GM18870 (cell line): ENCODE results near the gene MICU1.
"Not testable (repeated sequence)": the region's sequence is repeated elsewhere in the genome, so short reads cannot be mapped to it uniquely, and the experiment has no call there.

Experiments
- ATAC-seq: cut with Tn5 transposase; IDR thresholded peaks from one replicate; pipeline ENCODE4 v1.9.1; 2021; ENCODE audit warnings: moderate library complexity; ENCODE audit not compliant: unreplicated experiment

The MICU1 gene

DNA sequence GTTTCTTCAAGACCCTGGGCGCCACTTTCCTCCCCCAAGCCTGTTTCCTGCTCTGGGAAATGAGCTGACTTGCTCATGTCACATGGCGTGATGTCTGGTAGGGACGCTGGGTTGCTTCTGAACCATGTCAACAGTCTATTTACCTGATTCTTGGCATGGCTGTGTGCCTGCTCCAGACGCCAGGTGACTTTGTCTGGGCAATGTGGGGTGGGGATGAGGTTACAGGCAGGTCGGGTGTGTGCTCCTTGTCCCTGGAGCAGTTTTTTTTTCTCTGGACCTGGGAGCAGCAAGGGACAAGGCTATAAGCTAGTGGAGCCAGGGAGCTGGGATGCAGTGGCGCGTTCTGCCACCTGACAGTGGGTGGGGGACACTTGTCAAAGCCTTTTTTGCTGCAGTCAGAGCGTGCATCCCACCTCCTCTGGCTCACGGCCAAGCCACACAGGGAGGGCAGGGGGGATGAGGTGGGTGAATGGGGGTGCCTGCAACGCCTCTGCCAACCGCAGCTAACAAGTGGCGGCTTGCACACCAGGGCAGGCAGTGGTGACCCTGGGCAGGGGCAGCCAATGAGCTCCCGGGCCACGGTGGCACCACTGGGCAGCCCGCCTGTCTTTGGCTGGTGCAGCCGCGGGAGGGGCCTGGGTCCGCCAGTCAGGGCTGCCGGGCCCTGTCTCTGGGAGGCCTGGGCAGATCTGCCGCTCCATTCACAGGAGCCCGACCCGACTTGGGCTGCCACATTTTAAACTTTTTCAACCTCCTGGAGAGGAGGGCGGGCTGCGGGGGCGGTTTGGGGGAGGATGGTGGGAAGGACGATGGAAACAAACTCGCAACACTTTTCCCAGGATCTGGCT lies 294.1 kb downstream of the MICU1 start:
- no peak for ATAC-seq

DNA sequence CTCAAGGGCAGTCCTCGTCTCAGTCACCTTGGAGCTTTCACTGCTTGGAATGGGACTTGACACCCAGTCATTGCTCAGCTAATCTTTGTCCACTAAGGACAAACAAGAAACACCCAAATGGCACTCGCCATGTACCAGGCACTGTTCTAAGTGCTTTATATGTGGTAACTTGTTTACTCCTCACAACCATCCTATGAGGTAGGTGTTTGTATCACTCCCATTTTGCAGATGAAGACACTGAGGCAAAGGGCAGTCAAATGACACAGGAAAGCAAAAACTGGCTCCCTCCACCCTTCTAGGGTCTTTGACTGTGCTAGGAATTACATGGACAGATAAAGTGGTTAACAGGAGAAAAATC lies 295.8 kb downstream of the MICU1 start:
- ATAC-seq = no peak

DNA sequence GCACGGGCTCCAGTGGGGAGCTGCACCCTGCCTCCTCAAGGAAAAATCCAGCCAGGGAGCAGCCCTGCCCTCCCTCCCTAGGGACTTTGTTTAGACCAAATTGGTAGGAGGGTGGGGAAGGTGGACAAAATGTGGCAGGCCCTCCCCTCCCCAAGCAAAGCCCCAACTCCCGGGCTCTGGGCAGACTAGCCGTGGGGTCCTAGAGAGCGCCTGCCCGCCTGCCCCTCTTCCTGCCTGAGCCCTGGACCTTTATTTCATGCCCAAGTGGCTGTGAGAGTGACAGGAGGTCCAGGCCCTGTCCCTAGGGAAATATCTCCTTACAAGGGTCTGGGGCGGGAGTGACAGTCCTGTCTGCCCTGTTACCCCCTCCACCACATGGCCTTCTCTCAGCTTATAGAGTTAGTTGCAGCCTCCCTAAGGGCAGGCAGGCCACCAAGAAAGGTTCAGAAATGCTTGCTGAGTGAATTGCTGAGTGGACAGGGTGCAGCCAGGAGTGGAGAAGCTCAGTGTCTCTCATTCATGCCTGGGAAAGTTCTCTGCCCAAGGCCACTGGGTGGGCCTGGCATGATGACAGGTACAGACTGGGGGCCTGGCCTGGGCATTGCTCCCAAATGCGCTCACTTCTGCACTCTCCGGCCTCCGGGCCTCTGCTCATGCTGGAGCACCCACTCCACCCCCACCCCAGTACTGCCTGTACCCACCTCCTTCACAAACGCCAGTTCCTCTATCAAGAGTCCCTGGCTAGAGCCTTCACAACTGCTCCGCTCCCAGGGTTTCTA lies 296.4 kb downstream of the MICU1 start:
- ATAC-seq = no peak

DNA sequence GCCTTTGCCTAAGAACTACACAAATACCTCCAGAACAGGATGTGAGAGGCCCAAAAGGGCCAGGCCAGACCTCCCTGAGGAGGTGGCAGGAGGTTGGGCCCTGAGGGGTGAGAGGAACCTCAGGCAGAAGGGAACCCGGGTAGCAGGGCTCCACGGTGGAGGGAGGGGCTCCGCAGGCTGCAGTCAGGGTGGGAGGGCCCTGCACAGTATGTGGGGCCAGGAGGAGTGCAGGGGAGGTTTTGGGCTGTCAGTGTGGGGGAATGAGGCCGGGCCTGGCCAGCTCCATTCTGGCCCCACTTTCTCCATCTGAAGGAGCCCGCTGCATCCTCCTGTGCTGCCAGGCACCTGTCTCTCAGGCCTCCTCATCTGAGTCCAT lies 297.1 kb downstream of the MICU1 start:
- ATAC-seq = no peak

DNA sequence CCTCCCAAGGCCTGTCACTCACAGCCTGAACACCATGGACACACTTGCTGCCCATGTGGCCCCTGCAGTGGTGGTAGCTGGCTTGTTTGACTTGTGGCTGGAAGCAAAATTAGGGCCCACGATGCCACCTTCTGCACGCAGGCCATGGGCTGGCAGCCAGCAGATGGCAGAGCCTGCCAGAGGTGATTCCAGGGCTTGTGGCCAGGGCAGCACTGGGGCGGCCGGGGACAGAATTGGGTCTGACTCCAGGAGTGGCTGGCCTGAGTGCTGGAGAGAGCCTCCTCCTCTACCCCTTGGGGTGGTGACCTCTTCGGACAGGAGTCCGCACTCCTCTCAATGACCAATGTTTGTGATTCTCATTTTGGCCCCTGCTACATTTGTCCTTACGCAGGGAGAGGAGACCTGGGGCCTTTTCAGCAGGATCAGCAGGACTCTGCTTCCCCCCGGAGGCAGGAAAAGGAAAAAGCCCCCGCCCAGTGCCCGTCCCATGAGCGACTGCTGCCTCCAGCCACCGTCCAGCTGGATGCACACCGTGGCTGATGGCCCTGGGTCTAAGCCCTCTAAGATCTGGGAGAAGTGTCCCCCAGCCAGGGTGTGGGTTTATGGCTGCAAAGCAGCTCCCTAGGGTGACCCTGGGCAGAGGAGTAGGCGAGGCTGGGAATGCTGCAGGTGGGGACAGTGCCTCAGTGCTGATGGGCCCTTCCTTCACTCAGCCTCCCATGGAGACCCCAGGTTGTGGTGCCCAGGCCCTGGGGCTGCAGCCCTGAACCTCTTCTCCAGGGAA lies 297.6 kb downstream of the MICU1 start:
- ATAC-seq = no peak

DNA sequence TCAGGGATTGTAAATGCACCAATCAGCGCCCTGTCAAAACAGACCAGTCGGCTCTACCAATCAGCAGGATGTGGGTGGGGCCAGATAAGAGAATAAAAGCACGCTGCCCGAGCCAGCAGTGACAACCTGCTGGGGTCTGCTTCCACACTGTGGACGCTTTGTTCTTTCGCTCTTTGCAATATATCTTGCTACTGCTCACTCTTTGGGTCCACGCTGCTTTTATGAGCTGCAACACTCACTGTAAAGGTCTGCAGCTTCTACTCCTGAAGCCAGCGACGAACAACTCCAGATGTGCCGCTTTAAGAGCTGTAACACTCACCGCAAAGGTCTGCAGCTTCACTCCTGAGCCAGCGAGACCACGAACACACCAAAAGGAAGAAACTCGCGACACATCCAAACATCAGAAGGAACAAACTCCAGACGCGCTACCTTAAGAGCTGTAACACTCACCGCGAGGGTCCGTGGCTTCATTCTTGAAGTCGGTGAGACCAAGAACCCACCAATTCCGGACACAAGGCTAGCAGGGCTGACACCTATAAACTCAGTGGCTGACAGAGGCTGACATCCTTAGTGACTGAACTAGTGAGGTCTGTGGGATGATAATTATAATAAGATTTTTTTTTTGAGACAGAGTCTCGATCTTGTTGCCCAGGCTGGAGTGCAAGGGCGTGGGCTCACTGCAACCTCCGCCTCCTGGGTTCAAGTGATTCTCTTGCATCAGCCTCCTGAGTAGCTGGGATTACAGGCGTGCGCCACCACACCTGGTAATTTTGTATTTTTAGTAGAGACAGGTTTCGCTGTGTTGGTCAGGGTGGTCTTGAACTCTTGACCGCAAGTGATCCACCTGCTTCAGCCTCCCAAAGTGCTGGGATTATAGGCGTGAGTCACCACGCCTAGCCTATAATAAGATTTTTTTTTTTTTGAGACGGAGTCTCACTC lies 298.9 kb downstream of the MICU1 start:
- not testable (repeated sequence) for ATAC-seq

DNA sequence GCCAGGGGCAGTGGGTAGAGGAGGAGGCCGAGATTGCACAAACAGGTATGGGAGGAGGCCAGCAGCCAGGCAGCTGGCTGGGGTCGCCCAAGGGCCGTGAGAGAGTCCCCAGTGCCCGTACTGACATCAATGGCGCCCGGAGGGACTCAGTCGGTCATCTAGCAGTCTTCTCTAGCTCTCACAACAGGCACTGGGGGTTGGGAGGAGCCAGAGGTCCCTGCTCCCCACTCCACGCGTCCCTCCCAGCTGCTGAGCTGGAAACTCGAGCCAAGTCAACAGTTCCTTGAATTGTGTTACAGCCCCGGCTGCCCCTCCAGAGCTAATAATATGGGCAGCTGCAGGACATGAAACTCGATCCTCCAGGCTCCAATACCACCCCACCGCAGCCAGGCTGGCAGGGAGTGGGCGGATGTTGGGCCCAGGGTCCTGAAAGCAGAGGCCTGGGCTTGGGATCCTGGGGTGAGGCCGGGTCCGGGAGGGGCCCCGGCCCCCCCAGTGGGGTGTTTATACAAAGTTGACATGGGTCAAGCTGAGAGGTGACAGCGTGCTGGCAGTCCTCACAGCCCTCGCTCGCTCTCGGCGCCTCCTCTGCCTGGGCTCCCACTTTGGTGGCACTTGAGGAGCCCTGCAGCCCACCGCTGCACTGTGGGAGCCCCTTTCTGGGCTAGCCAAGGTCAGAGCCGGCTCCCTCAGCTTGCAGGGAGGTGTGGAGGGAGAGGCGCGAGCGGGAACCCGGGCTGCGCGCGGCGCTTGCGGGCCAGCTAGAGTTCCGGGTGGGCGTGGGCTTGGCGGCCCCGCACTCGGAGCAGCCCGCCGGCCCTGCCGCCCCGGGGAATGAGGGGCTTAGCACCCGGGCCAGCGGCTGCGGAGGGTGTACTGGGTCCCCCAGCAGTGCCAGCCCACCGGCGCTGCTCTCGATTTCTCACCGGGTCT lies 300.4 kb downstream of the MICU1 start:
- ATAC-seq = not testable (repeated sequence)

DNA sequence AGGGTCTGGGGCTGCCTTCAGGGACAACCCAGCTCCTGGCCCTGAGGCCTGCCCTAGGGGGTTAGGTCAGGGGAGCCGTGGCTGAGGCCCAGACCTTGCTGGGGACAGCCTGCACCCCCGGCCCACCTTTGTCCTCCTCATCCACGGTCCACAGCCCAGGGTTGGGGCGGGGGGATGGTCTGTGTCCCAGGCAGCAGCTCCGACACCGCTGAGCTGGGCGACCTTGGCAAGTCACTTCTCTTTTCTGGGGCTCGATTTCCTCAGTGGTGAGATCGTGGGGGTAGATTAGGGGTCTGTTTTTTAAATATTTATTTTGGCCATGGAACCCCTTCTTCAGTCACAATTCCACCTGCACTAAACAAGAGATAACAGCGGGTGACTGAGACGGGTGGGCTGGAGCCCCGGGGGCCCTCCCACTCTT lies 302.1 kb downstream of the MICU1 start:
- no peak for ATAC-seq

DNA sequence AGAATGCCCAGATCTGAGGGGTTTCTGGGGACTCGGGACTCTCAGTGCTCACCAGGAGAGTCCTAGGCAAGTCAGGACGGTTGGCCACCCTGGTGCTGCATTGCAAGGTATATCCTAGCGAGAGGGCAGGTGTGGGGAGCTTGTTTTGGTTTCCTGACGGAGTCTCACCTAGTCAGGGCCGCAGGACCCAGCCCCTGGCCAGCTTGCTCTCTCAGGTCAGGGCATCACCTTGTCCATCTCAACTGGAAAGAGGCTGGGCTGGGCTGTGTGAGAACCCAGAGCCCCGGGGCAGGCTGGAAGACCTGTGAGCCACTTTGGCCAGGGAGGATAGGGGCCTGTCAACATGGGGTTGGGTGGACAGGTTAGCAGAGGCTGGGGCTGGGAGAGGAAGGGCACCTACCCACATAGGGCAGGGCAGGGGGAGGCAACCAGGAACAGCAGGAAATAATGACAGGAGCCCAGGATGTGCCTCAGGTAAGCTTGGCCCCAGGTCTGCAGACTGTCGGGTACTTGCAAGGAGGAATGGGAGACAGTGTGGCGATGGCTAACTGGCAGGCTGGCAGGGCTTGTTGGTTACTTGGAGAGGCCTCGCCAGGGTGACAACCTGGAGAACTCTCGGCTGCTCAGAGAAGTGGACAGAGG lies 302.6 kb downstream of the MICU1 start:
- ATAC-seq = no peak

DNA sequence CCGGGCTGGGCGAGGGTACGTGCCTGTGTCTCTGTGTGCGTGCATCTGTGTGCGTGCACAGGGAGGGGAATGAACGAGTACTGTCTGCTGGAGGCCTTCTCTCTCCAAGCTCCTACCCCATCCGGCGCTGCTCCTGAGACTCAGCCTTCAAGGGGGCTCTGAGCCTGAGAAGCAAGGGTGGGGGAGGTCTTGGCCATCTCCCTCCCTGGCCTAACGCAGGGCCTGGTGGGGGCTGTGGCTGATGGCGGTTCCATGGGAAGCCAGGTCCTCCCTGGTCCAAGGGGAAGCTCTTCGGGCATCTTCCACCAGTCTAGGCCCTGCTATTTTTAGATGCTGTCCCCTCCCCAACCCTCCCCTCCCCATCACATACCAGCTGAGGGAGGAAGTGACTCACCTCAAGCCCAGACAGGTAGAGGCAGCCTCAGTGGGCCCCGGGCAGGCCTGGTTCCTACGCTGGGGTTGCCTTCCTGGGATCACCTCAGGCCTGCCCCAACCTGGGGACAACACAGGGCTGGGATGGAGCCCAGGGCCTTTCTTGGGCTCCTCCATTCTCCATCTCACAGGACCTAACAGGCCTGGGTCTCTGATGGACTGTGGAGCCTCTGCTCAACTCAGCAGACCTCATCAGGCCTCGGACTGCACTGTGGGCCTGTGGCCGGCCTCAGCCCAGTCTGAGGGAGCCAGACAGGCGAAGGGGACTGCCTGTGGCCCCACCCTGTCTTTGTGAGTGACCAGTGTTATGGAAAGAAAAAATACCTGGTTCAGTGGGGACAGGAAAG lies 303.4 kb downstream of the MICU1 start:
- no peak for ATAC-seq

DNA sequence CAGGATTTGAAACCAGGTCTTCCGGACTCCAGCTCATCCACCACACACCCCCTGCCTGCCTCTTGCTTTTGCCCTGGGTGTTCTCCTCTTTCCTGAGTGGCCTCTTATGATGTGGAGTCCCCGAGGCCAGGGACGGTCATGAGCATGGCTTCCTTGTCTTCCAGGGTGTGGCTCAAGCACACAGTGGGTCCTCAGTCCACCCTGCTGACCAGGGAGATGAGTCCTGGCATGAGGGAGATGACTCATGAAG lies 303.9 kb downstream of the MICU1 start:
- ATAC-seq = no peak

DNA sequence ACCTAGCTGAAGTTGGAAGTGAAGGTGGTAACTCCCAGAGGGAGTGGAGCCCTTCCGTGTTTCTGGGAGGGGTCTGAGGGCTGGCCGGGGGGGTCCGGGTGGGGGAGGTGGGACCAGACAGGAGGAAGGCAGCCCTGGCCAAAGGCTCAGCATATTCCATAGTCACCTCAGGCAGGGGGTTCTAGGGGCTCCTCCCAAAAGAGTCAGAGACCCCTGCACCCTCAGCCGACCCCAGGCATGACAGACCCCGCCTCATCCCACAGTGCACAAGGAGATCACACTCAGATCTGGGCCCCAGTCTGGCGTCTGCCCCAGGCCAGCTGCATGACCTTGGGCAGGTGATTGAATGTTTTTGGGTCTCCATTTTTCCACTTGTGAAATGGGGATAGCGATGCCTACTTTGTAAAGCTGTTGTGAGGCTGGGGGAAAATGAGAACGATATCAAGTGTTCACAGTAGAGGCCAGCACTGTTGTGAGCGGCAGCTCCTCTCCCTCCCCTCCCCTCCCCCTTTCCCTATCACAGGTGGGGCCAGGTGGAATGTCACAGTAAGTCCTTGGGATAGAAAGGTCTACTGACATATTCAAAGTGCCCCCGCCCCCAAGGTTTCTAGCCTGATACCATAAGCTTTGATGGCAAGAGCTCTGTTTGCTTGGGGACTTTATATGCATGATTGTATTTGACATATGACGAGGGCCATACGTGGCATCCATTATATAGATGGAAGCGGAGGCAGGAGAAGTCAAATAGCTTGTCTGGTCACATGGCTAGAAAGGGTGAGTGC lies 304.4 kb downstream of the MICU1 start:
- no peak for ATAC-seq

DNA sequence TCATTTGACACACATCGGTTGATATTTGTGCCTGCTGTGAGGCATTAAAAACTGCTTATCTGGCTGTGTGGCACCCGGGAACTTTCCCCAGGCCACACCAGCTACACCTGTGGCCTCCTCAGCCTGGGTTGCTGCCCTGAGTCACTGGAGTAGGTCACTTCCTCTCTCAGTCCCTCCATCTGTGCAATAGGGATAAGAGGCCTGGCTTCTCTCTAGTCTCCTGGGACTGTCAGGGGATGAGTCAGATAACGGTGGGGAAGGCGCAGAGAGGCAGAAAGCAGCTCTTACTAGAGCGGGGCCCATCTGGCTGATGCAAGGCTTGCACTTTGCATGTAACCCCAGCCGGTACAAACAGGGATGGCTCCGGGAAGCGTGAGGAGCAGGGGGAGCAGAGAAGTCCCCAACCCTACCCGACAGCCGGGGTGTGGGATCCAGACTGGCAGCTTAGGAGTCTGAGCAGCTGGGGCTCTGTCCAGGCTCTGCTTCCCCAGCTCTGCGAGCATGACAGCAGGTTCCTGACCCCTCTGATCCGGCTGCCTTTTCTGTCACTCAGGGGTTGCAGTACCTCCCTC lies 305.1 kb downstream of the MICU1 start:
- peak; percentile 77 for ATAC-seq

DNA sequence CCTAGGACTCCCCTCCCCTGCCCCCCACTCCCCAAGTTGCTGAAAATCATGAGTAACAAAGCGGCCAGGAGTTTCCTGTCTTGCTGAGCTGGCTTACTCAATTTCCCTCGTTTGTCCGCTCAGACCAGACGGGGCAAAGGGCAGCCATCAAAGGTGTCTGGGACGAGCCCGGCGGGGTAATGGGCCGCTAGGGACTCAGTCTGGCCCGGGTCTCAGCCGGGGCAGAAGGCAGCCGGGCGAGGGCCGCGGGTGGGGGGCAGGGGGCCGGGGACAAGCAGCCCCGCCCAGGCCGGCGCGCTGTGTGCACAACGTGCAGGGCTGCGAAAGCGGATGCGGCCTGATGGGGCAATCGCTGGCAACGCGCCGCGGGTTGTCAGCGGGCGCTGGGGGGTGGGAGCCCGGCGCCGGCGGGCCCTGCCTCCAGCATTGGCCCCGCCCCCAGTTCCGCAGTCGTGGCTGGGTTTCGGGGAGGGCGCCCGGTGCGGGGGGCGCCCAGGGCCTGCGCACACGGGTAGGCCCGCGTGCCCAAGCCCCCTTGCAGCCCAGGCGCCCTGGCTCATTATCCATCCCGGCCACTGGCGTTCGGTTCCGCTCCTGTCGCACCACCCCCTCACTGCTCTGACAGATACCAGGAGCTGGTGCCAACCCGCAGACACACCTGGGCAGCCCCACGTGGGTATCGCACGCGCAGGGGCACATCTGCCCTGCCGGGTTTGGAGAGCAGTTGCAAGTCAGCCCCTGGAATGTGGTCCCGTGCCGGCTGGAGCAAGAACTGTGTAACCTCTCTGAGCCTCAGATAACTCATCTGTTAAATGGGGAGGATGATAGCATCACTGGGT lies 306.2 kb downstream of the MICU1 start:
- ATAC-seq = peak; percentile 26

DNA sequence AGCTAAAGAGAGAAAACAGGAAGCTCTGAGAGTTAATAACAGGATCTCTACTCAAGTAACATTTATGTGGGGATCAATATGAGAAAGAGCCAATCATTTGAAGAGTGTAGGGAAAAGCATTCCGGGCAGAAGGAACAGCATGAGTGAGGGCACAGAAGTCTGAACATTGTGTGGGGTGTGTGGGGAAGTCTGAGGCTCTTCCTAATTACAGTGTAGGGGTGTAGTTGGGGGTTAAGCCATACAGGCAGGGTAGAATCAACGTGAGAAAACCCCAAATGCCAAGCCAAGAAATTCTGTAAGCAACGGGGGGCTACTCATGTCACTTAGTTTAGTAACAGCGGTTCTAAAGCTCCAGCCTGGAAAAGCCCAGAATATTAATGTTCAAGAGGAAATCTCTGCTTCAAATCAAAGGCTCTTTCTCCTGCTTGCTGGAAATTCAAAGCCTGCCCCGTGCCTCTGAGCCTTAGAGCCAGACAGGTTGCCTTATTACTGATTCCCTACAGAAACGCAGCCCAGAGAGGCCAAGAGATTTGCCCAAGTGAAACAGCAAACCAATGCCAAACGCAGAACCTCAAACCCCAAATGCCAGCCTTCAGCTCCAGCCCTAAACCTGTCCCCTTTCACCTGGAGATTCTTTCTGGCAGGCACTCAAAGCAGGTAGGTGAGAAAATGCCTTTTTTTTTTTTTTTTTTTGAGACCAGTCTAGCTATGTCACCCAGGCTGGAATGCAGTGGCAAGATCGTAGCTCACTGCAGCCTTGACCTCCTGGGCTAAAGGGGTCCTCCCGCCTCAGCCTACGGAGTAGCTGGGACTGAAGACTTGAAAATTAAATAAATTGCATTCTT lies 307.2 kb downstream of the MICU1 start:
- no peak for ATAC-seq
